ACC112 (cell line): ENCODE results near the gene TTLL5.

Experiments used
- H2AFZ ChIP-seq: fragments of 200-600 bp; sonication (generic); one replicate; pipeline ENCODE4 v1.6.0; 2017; ENCODE audit warnings: antibody characterized with exemption, low read length; ENCODE audit not compliant: unreplicated experiment
- H3K27ac ChIP-seq: fragments of 200-600 bp; sonication (generic); 2 replicates; pipeline ENCODE4 v1.5.1; 2014; ENCODE audit warnings: low read depth, mild to moderate bottlenecking, antibody characterized with exemption, low read length, moderate library complexity
- H3K27me3 ChIP-seq: fragments of 200-600 bp; sonication (generic); 2 replicates; pipeline ENCODE4 v1.6.1; 2014; ENCODE audit warnings: mild to moderate bottlenecking, antibody characterized with exemption, low read length, moderate library complexity, mixed read lengths; ENCODE audit not compliant: insufficient read depth
- H3K36me3 ChIP-seq: fragments of 200-600 bp; sonication (generic); 2 replicates; pipeline ENCODE4 v1.6.1; 2016; ENCODE audit warnings: mild to moderate bottlenecking, antibody characterized with exemption, low read length, moderate library complexity, mixed read lengths; ENCODE audit not compliant: insufficient read depth
- H3K4me1 ChIP-seq: fragments of 200-600 bp; sonication (generic); one replicate; pipeline ENCODE4 v1.6.1; 2016; ENCODE audit warnings: low read length, mixed read lengths; ENCODE audit not compliant: insufficient read depth, unreplicated experiment, control insufficient read depth
- H3K4me3 ChIP-seq: fragments of 200-600 bp; sonication (generic); 2 replicates; pipeline ENCODE4 v1.5.1; 2014; ENCODE audit warnings: mild to moderate bottlenecking, low read depth, low read length
- H3K79me2 ChIP-seq: fragments of 200-600 bp; sonication (generic); one replicate; pipeline ENCODE4 v1.6.0; 2016; ENCODE audit warnings: low read length; ENCODE audit not compliant: control insufficient read depth, unreplicated experiment, insufficient read depth

The TTLL5 gene

DNA sequence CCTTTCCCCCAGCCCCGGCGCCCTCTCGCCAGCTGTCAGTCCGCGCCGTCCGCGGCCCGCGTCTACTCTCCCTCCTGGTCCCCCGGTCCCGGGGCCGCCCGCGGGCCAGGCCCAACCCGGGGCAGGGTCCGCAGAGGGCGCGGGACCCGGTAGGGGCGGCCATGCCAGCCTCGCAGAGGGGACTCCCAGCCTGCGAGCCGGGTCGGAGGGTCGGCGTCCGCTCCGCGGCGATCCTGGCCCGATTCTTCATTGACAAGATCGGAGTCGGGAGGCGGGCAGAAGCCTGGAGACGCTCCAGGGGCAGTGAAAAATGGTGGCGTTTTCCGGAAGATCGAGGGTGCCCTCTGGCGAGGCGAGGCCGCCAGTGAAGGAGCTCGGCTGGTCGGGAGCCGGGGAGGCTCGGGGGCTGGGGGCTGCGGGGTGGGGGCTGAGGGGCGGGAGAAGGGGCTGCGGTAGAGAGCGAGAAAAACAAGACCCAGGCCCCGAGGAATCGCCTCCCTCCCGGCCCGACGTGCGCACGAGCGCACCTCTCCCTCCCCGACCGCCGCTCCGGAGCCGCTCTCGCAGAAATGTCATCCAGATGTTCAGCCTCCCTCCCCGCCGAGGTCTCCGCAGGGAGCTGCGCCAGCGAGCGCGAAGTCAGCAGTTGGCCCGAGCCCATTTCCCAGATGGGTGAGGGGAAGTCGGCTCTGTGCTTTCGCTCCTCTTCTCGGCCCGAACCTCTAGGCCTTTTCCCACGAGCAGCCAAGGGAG lies 321.4 kb downstream of the TTLL5 start:
- H2AFZ ChIP-seq, result peak overlapping the region; percentile 97
- peak overlapping the region; percentile 69; the same call in 1 of the 2 replicates for H3K27ac ChIP-seq
- no peaks in the 10 kb centered on the region for H3K36me3 ChIP-seq
- H3K4me1 ChIP-seq, result peaks cover 45% of the 10 kb centered on the region
- H3K27me3 ChIP-seq, result no peaks in the 10 kb centered on the region
- peaks cover 9% of the 10 kb centered on the region for H3K79me2 ChIP-seq
- H3K4me3 ChIP-seq, result peak overlapping the region; percentile 95

DNA sequence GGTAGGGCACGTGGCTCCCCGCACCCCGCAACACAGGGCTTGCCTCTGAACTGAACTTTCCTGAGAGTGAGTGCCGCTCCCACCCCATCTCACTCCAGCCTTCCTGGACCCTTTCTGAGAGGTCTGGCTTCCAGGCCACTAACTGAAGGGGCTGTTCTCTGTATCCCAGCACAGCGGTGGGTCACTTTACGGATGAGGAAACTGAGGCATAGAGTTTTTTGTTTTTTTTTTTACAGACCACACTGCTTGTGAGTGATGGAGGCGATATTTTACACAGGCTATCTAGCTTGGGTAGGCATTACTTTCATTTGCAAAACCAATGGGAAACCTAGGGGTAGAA lies 321.9 kb downstream of the TTLL5 start:
- Histone ChIP-seq H3K4me1 (peaks cover 39% of the 10 kb centered on the region), H3K36me3 (no peaks in the 10 kb centered on the region), H3K27ac (no peak overlapping the region), H3K27me3 (no peaks in the 10 kb centered on the region), H2AFZ (peak overlapping the region; percentile 75), H3K79me2 (peaks cover 9% of the 10 kb centered on the region), H3K4me3 (peak overlapping the region; percentile 95)

- H3K4me3 ChIP-seq, result no peak overlapping the region
- H3K79me2 ChIP-seq, result peaks cover 9% of the 10 kb centered on the region
- no peak overlapping the region for H2AFZ ChIP-seq
- no peak overlapping the region for H3K27ac ChIP-seq
- H3K27me3 ChIP-seq, result no peaks in the 10 kb centered on the region
- peaks cover 39% of the 10 kb centered on the region for H3K4me1 ChIP-seq
- no peaks in the 10 kb centered on the region for H3K36me3 ChIP-seq
Observed at GRCh38 chr14:75984674-75985073, 323.6 kb downstream of the TTLL5 start.

- peaks cover 29% of the 10 kb centered on the region for H3K4me1 ChIP-seq
- H2AFZ ChIP-seq, result peak within 1 kb of the TSS; percentile 70
- no peaks in the 10 kb centered on the region for H3K27me3 ChIP-seq
- peak within 1 kb of the TSS; percentile 91 for H3K4me3 ChIP-seq
- H3K36me3 ChIP-seq, result no peaks in the 10 kb centered on the region
- peaks cover 9% of the 10 kb centered on the region for H3K79me2 ChIP-seq
- peak within 1 kb of the TSS; percentile 57; the same call in 1 of the 2 replicates for H3K27ac ChIP-seq
Observed at GRCh38 chr14:75985618-75986438, 324.8 kb downstream of the TTLL5 start, which contains the start of gene IFT43. Gene IFT43, plus strand, starts transcription at chr14:75985763. Its CDS starts 24 bp downstream, at chr14:75985787.

DNA sequence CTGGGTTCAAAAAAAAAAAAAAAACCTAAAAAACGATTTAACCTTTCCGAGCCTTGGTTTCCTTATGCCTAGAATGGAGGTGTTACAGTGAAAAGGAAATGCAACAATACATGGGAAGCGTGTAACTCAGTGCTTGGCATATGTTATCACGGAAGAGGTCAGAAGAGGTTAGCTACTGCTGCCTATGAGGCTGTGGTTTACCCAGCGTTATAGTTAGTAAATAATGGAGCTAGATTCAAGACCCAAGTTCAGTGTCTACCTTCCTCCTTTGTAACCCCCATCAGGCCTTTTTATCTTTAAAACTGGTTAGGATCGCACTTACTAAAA lies 325.4 kb downstream of the TTLL5 start:
- H3K27me3 ChIP-seq, result no peaks in the 10 kb centered on the region
- H3K36me3 ChIP-seq, result no peaks in the 10 kb centered on the region
- H3K79me2 ChIP-seq, result peaks cover 9% of the 10 kb centered on the region
- peaks cover 23% of the 10 kb centered on the region for H3K4me1 ChIP-seq
- H3K4me3 ChIP-seq, result peak overlapping the region; percentile 91
- H3K27ac ChIP-seq, result peak overlapping the region; percentile 57; the same call in 1 of the 2 replicates
- H2AFZ ChIP-seq, result peak overlapping the region; percentile 62

- Histone ChIP-seq H3K36me3 (no peaks in the 10 kb centered on the region), H2AFZ (no peak overlapping the region), H3K27ac (no peak overlapping the region), H3K79me2 (peaks cover 9% of the 10 kb centered on the region), H3K4me1 (peaks cover 22% of the 10 kb centered on the region), H3K27me3 (no peaks in the 10 kb centered on the region), H3K4me3 (no peak overlapping the region; the same call in 1 of the 2 replicates)
Observed at GRCh38 chr14:75987201-75987970, 326.3 kb downstream of the TTLL5 start.

DNA sequence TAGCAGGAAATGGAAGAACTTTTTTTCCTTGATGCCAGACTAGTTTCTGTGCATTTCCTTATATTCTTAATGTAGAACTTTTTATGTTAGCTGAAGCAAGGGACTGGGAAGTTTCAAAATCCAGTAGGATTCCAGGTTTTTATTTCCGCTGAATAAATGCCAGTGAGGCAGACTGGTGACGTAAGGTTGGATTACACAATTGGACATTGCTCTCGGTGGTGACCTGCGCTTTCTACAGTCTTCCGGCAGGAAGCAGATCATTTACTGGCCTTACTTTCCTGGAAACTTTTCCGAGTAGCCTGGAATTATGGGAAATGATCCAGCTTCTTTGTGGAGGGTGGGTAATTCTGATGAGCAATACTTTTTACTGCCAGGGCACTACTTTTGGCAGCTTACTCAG lies 328.1 kb downstream of the TTLL5 start:
- H3K27ac ChIP-seq, result peak overlapping the region; percentile 64
- H3K27me3 ChIP-seq, result no peaks in the 10 kb centered on the region
- no peaks in the 10 kb centered on the region for H3K36me3 ChIP-seq
- H3K79me2 ChIP-seq, result peaks cover 9% of the 10 kb centered on the region
- H3K4me3 ChIP-seq, result no peak overlapping the region
- H2AFZ ChIP-seq, result no peak overlapping the region
- H3K4me1 ChIP-seq, result peaks cover 22% of the 10 kb centered on the region

- Histone ChIP-seq H3K36me3 (no peaks in the 10 kb centered on the region), H3K4me1 (peaks cover 27% of the 10 kb centered on the region)
Observed at GRCh38 chr14:75990297-75990696, 329.3 kb downstream of the TTLL5 start.

DNA sequence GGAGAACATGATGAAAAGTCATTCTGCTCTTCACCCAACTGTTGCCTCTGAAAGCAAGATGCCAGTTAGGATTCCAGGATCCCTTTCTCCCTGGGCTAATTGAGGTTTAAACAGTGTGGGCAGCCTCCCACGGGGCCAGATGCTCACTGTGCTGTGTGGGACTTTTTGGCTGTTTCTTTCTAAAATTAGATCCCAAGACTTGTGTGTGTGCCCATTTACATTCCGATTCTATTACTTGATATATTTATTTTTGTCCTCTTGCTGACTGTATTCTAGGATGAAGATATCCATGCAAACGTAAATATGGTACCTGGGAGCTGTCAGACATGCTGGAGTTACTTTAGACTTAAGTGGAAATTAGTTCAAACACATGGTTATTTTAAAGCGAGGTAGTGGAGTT lies 330.7 kb downstream of the TTLL5 start:
- H3K4me3 ChIP-seq, result no peak overlapping the region
- no peak overlapping the region for H2AFZ ChIP-seq
- peaks cover 31% of the 10 kb centered on the region for H3K4me1 ChIP-seq
- H3K27ac ChIP-seq, result no peak overlapping the region
- H3K79me2 ChIP-seq, result peaks cover under 1% of the 10 kb centered on the region
- peaks cover 6% of the 10 kb centered on the region; the same call in 1 of the 2 replicates for H3K36me3 ChIP-seq
- H3K27me3 ChIP-seq, result no peaks in the 10 kb centered on the region

More at GRCh38 chr14:75990297-75990696, 329.3 kb downstream of the TTLL5 start:
- H3K79me2 ChIP-seq, result peaks cover 9% of the 10 kb centered on the region
- H3K27ac ChIP-seq, result no peak overlapping the region
- H3K4me3 ChIP-seq, result no peak overlapping the region
- no peaks in the 10 kb centered on the region for H3K27me3 ChIP-seq
- H2AFZ ChIP-seq, result no peak overlapping the region

DNA sequence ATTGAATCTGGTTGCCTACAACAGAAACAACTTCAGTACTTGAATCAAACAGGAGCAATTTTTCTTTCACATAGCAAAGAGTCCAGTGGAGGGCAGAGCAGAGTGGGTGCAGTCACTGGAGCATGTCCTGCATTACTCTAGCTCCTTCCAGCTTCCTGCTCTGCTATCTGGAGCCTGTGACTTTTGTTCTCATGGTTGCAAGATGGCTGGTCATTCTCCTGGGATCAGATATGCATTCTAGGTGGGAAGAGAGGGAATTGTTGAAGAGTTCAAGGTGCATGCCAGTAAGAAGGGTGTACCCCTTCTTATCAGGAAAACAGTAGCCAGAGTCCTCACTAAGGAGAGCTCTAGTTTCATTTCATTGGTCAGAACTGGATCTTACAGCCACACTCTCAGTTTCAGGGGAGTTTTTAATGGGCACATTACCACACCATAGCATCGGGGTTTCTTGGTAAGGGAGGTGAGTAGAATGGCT lies 332.6 kb downstream of the TTLL5 start:
- H3K79me2 ChIP-seq, result no peaks in the 10 kb centered on the region
- H3K4me3 ChIP-seq, result no peak overlapping the region
- peaks cover 13% of the 10 kb centered on the region; the same call in 1 of the 2 replicates for H3K36me3 ChIP-seq
- peaks cover 25% of the 10 kb centered on the region for H3K4me1 ChIP-seq
- H3K27ac ChIP-seq, result no peak overlapping the region
- H2AFZ ChIP-seq, result no peak overlapping the region
- H3K27me3 ChIP-seq, result no peaks in the 10 kb centered on the region
